K562 (cell line): ENCODE results near the gene GMPR. TPM values are rescaled to one million over a fixed set of nuclear protein-coding genes. Genes with fewer than 3 reads are reported as not detected.
A peak's percentile ranks its signal among the peaks of the same experiment; 100 is the strongest.

Experiments used
- CSDE1 ChIP-seq, 2 experiments: fragments of 450-650 bp; IDR thresholded peaks; 2 replicates each; pipeline ENCODE4 v1.6.1; 2016; ENCODE audit warnings: mild to moderate bottlenecking in 1 of 2
- DIDO1 ChIP-seq: fragments of 450-650 bp; IDR thresholded peaks from 2 replicates; pipeline ENCODE4 v1.6.1; 2016; ENCODE audit warnings: low read depth, missing biosample characterization, missing genetic modification characterization
- ILK ChIP-seq: fragments of 450-650 bp; IDR thresholded peaks from 2 replicates; pipeline ENCODE4 v1.6.1; 2016; ENCODE audit warnings: missing genetic modification characterization, low read depth, mild to moderate bottlenecking, missing compliant biosample characterization, moderate library complexity, borderline replicate concordance
- MYC ChIP-seq, 2 experiments: fragments of 250-450 bp in 1 of 2; sonication (Bioruptor Pico) in 1 of 2; IDR thresholded peaks; 2 replicates each; pipeline versions ENCODE4 v1.5.1 to v1.6.1; 2012 to 2021; ENCODE audit warnings: low read depth in 2 of 2, borderline replicate concordance in 1 of 2, improper control_type of control experiment in 1 of 2, low read length in 1 of 2, mild to moderate bottlenecking in 1 of 2, moderate library complexity in 1 of 2
- NR4A1 ChIP-seq, 2 experiments: fragments of 250-450 bp in 1 of 2; fragments of 450-650 bp in 1 of 2; sonication (Bioruptor Pico) in 1 of 2; IDR thresholded peaks; 2 replicates each; pipeline versions ENCODE4 v1.4.0 to v1.6.1; 2016 to 2020; ENCODE audit warnings: mild to moderate bottlenecking in 2 of 2, missing compliant biosample characterization in 1 of 2, missing genetic modification characterization in 1 of 2, moderate library complexity in 1 of 2
- PHB ChIP-seq: fragments of 250-450 bp; sonication (Bioruptor Pico); IDR thresholded peaks from 2 replicates; pipeline ENCODE4 v1.5.0; 2021
- SRF ChIP-seq, 2 experiments: fragments of 250-450, 450-650 bp in 1 of 2; sonication (Bioruptor Pico) in 1 of 2; sonication (generic) in 1 of 2; formaldehyde crosslinking; IDR thresholded peaks; 2 replicates each; pipeline versions ENCODE4 v1.5.0 to v1.5.1; 2020 to 2022; ENCODE audit warnings: mild to moderate bottlenecking in 1 of 2, missing genetic modification reagents in 1 of 2
- TBL1XR1 ChIP-seq, 2 experiments: IDR thresholded peaks; 2 replicates each; pipeline ENCODE4 v1.6.1; 2012; ENCODE audit warnings: improper control_type of control experiment in 2 of 2, low read length in 2 of 2, mild to moderate bottlenecking in 1 of 2
- TEAD1 ChIP-seq, 2 experiments: fragments of 450-650 bp in 1 of 2; sonication (generic) in 1 of 2; formaldehyde crosslinking; IDR thresholded peaks; 2 replicates each; pipeline versions ENCODE4 v1.4.0 to v1.8.0; 2020 to 2022; ENCODE audit warnings: mild to moderate bottlenecking in 2 of 2, missing genetic modification reagents in 1 of 2
- ZBTB7A ChIP-seq: IDR thresholded peaks from 2 replicates; pipeline ENCODE4 v1.6.1; 2011; ENCODE audit warnings: low read depth, mild to moderate bottlenecking, low read length, moderate library complexity, borderline replicate concordance; ENCODE audit not compliant: control insufficient read depth
- ZKSCAN3 ChIP-seq: fragments of 250-450 bp; sonication (Bioruptor Pico); IDR thresholded peaks from 2 replicates; pipeline ENCODE4 v1.4.0; 2020
- ZNF583 ChIP-seq: fragments of 250-450 bp; sonication (Bioruptor Pico); IDR thresholded peaks from 2 replicates; pipeline ENCODE4 v1.4.0; 2020
- ZNF696 ChIP-seq: fragments of 250-450 bp; sonication (Bioruptor Pico); conservative IDR thresholded peaks from 2 replicates; pipeline ENCODE4 v1.4.0; 2020; ENCODE audit warnings: mild to moderate bottlenecking, moderate library complexity
- ZNF76 ChIP-seq: fragments of 250-450 bp; sonication (Bioruptor Pico); IDR thresholded peaks from 2 replicates; pipeline ENCODE4 v1.4.0; 2020; ENCODE audit warnings: mild to moderate bottlenecking, moderate library complexity, borderline replicate concordance
- polyA plus RNA-seq, 8 experiments: library from polyadenylated mRNA; depleted of rRNA in 4 of 8; stranded (reverse) in 5 of 8; unstranded in 3 of 8; fragments of >200 nt; fragmentation: Nextera tagmentation in 2 of 8; fragmentation: Illumina TruSeq in 1 of 8; extraction: Ambion mirVana in 2 of 8; extraction: Trizol in 1 of 8; gene quantifications; 2 replicates each; pipeline versions ENCODE4 v1.2.1 to v1.2.3, GENCODE V29; 2011 to 2014; ENCODE audit warnings: inconsistent platforms in 1 of 8, missing spikeins in 1 of 8
- total RNA-seq, 7 experiments: library from RNA; depleted of rRNA in 6 of 7; stranded (reverse); fragments of >200 nt in 6 of 7; fragmentation: Illumina TruSeq in 2 of 7; extraction: Trizol in 2 of 7; gene quantifications; 2 replicates each; pipeline versions ENCODE4 v1.2.1 to v1.2.3, GENCODE V29; 2011 to 2021; ENCODE audit warnings: low replicate concordance in 1 of 7
- TF ChIP-seq, protein P1 (sequence below): sonication (generic); formaldehyde crosslinking; IDR thresholded peaks from 2 replicates; pipeline ENCODE4 v1.8.0; 2022; ENCODE audit warnings: mild to moderate bottlenecking, missing genetic modification reagents
- TF ChIP-seq, protein P2 (sequence below): fragments of 250-450 bp; sonication (Bioruptor Pico); IDR thresholded peaks from 2 replicates; pipeline ENCODE4 v1.5.0; 2020; ENCODE audit warnings: mild to moderate bottlenecking
- TF ChIP-seq, protein P3 (sequence below): fragments of 250-450 bp; sonication (Bioruptor Pico); IDR thresholded peaks from 2 replicates; pipeline ENCODE4 v1.8.0; 2021; ENCODE audit warnings: mild to moderate bottlenecking, moderate library complexity
- TF ChIP-seq, protein P4 (sequence below): IDR thresholded peaks from 2 replicates; pipeline ENCODE4 v1.6.1; 2012; ENCODE audit warnings: low read depth, low read length, improper control_type of control experiment, borderline replicate concordance

The GMPR gene
- total and polyA plus RNA-seq, 9 of the 15 experiments (the other 6 are each of a cell fraction or from before 2014, with no cell fraction given), result 34.6 to 83.7 (median 49.8) TPM

DNA sequence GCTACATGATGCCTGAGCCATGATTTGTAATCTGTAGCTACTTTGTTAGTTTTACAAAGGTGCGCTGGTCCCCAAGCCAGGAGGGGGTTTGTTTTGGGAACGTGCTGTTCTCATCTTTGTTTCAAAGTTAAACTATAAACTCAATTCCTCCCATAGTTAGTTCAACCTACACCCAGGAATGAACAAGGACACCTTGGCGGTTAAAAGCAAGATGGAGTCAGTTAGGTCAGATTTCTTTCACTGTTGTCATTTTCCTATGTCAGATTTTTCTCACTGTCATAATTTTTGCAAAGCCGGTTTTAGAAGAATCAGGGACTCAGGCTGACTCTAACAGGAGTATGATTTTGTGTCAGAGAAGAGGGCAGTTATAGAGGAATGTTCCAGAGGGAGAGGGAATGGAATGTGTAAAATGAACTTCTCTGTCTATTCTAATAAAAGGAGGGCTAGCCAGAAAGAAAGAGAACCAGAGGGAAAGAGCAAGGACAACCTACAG, 2.3 kb upstream of the GMPR start (continued):
- TF ChIP-seq MYC (IDR thresholded peaks at IDR 0.05; ENCODE audit: low read depth, low read length) (no peak), MYC (CRISPR knock-in tag; IDR thresholded peaks at IDR 0.05; ENCODE audit: borderline replicate concordance, low read depth) (peak; percentile 93; the same call in 1 of the 2 replicates), TBL1XR1 (IDR thresholded peaks at IDR 0.05; ENCODE audit: low read length in 2 of 2) (no peak), ILK (peak; percentile 89), SRF (CRISPR knock-in tag; IDR thresholded peaks at IDR 0.05) (0 out of 4 replicates have a peak, but pooled peaks of 1 of the 2 experiments have one; percentile 55), ZNF76 (CRISPR knock-in tag) (peak; percentile 93), NR4A1 (CRISPR knock-in tag; IDR thresholded peaks at IDR 0.05) (no peak), NR4A1 (tag; IDR thresholded peaks at IDR 0.05) (peak; percentile 98), ZNF583 (CRISPR knock-in tag) (peak; percentile 97), TEAD1 (CRISPR knock-in tag; IDR thresholded peaks at IDR 0.05) (peak in 1 of 2 experiments; percentile 93; a peak in 2 of 4 replicates), ZNF696 (CRISPR knock-in tag) (no peak), ZKSCAN3 (CRISPR knock-in tag) (peak; percentile 69), DIDO1 (tag) (peak; percentile 44; the same call in 1 of the 2 replicates), PHB (no peak), ZBTB7A (no peak), CSDE1 (IDR thresholded peaks at IDR 0.05) (no peak)
- TF ChIP-seq, protein P1, sequence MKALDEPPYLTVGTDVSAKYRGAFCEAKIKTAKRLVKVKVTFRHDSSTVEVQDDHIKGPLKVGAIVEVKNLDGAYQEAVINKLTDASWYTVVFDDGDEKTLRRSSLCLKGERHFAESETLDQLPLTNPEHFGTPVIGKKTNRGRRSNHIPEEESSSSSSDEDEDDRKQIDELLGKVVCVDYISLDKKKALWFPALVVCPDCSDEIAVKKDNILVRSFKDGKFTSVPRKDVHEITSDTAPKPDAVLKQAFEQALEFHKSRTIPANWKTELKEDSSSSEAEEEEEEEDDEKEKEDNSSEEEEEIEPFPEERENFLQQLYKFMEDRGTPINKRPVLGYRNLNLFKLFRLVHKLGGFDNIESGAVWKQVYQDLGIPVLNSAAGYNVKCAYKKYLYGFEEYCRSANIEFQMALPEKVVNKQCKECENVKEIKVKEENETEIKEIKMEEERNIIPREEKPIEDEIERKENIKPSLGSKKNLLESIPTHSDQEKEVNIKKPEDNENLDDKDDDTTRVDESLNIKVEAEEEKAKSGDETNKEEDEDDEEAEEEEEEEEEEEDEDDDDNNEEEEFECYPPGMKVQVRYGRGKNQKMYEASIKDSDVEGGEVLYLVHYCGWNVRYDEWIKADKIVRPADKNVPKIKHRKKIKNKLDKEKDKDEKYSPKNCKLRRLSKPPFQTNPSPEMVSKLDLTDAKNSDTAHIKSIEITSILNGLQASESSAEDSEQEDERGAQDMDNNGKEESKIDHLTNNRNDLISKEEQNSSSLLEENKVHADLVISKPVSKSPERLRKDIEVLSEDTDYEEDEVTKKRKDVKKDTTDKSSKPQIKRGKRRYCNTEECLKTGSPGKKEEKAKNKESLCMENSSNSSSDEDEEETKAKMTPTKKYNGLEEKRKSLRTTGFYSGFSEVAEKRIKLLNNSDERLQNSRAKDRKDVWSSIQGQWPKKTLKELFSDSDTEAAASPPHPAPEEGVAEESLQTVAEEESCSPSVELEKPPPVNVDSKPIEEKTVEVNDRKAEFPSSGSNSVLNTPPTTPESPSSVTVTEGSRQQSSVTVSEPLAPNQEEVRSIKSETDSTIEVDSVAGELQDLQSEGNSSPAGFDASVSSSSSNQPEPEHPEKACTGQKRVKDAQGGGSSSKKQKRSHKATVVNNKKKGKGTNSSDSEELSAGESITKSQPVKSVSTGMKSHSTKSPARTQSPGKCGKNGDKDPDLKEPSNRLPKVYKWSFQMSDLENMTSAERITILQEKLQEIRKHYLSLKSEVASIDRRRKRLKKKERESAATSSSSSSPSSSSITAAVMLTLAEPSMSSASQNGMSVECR (CRISPR knock-in tag), result no peak
- TF ChIP-seq, protein P2, sequence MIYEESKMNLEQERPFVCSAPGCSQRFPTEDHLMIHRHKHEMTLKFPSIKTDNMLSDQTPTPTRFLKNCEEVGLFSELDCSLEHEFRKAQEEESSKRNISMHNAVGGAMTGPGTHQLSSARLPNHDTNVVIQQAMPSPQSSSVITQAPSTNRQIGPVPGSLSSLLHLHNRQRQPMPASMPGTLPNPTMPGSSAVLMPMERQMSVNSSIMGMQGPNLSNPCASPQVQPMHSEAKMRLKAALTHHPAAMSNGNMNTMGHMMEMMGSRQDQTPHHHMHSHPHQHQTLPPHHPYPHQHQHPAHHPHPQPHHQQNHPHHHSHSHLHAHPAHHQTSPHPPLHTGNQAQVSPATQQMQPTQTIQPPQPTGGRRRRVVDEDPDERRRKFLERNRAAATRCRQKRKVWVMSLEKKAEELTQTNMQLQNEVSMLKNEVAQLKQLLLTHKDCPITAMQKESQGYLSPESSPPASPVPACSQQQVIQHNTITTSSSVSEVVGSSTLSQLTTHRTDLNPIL (CRISPR knock-in tag), result no peak; the same call in 1 of the 2 replicates
- TF ChIP-seq, protein P3, sequence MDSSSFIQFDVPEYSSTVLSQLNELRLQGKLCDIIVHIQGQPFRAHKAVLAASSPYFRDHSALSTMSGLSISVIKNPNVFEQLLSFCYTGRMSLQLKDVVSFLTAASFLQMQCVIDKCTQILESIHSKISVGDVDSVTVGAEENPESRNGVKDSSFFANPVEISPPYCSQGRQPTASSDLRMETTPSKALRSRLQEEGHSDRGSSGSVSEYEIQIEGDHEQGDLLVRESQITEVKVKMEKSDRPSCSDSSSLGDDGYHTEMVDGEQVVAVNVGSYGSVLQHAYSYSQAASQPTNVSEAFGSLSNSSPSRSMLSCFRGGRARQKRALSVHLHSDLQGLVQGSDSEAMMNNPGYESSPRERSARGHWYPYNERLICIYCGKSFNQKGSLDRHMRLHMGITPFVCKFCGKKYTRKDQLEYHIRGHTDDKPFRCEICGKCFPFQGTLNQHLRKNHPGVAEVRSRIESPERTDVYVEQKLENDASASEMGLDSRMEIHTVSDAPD (CRISPR knock-in tag), result peak; percentile 70; the same call in 1 of the 2 replicates
- TF ChIP-seq, protein P4, sequence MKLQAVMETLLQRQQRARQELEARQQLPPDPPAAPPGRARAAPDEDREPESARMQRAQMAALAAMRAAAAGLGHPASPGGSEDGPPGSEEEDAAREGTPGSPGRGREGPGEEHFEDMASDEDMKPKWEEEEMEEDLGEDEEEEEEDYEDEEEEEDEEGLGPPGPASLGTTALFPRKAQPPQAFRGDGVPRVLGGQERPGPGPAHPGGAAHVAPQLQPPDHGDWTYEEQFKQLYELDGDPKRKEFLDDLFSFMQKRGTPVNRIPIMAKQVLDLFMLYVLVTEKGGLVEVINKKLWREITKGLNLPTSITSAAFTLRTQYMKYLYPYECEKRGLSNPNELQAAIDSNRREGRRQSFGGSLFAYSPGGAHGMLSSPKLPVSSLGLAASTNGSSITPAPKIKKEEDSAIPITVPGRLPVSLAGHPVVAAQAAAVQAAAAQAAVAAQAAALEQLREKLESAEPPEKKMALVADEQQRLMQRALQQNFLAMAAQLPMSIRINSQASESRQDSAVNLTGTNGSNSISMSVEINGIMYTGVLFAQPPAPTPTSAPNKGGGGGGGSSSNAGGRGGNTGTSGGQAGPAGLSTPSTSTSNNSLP, result no peak
